Lower leg skin (tissue), 4 donors: ENCODE results near the gene P4HTM. TPM values are rescaled to one million over a fixed set of nuclear protein-coding genes. Genes with fewer than 3 reads are reported as not detected.

Experiments used
- DNase-seq, 2 donors: peaks; one replicate each; pipeline ENCODE4 v3.0.0-alpha.2; 2019; ENCODE audit warnings: low spot score in 2 of 2
- H3K4me3 ChIP-seq: fragments of 200-600 bp; sonication (generic); 2 replicates; pipeline ENCODE4 v1.5.1; 2017; ENCODE audit warnings: mild to moderate bottlenecking, low read depth; ENCODE audit not compliant: poor library complexity, severe bottlenecking
- CTCF ChIP-seq, 3 donors: fragments of 450-650 bp; IDR thresholded peaks; one replicate each; pipeline ENCODE4 v1.5.1; 2016; ENCODE audit warnings: antibody characterized with exemption in 3 of 3, mild to moderate bottlenecking in 3 of 3, moderate library complexity in 2 of 3
- POLR2A ChIP-seq, 2 donors: fragments of 450-650 bp; IDR thresholded peaks; one replicate each; pipeline ENCODE4 v1.6.1; 2016 to 2017; ENCODE audit warnings: antibody characterized with exemption in 2 of 2, mild to moderate bottlenecking in 1 of 2, moderate library complexity in 1 of 2
- WGBS, 2 donors: methylation state at CpG; one replicate each; pipeline ENCODE4 v1.1.5; 2018; 5-methylcytosine and 5-hydroxymethylcytosine counted together
- intact Hi-C: fragments of 100-400 bp; cut with DNase I; formaldehyde crosslinking; loops from one replicate; pipeline ENCODE4 v1.15.0; 2023; ENCODE audit warnings: low total_unique reads
- total RNA-seq, 4 donors: library from RNA; depleted of rRNA; stranded (reverse); fragments of >200 nt; gene quantifications; one replicate each; pipeline ENCODE4 v1.1.0, GENCODE V29; 2016

The P4HTM gene
- total RNA-seq, 4 donors from 2014 or later: 23.4 to 41.9 (median 36.0) TPM

GRCh38 chr3:49019941-49020329, 29.9 kb downstream of the P4HTM start:
- 37 to 40% methylated on average over 12 of the region's 12 CpGs for WGBS, 2 donors
- TF ChIP-seq CTCF (IDR thresholded peaks at IDR 0.05) (no peak), POLR2A (IDR thresholded peaks at IDR 0.05) (no peak)
- intact Hi-C loops: no loop called here
- H3K4me3 ChIP-seq: no peak overlapping the region
- DNase-seq: no peak

GRCh38 chr3:49020330-49021212, 30.5 kb downstream of the P4HTM start:
- peak in 1 of 2 donors; percentile 94 for DNase-seq
- no peak for TF ChIP-seq POLR2A (IDR thresholded peaks at IDR 0.05)
- TF ChIP-seq CTCF (IDR thresholded peaks at IDR 0.05): no peak
- intact Hi-C loops: no loop called here
- H3K4me3 ChIP-seq: peak overlapping the region; percentile 55
- WGBS, 2 donors: 3 to 6% methylated on average over 25 to 30 of the region's 51 CpGs

- WGBS, 2 donors: 2% methylated on average over 23 to 30 of the region's 60 CpGs
- peak in 1 of 2 donors; percentile 89 for TF ChIP-seq POLR2A (IDR thresholded peaks at IDR 0.05)
- no peak for TF ChIP-seq CTCF (IDR thresholded peaks at IDR 0.05)
- intact Hi-C loops: no loop called here
- DNase-seq: peak; percentile 99 to 100
- peak overlapping the region; percentile 87 for H3K4me3 ChIP-seq
Measured at GRCh38 chr3:49021213-49021812, 31.3 kb downstream of the P4HTM start.

GRCh38 chr3:49021813-49022687, 32.0 kb downstream of the P4HTM start, which contains the start of gene NDUFAF3:
TSS of gene NDUFAF3 (plus strand) at chr3:49022121. CDS start at chr3:49022145, 24 bp downstream.
- intact Hi-C loops: no loop called here
- 0 to 1% methylated on average over 3 to 32 of the region's 83 CpGs for WGBS, 2 donors
- H3K4me3 ChIP-seq: peak within 1 kb of the TSS; percentile 87
- DNase-seq: peak; percentile 89 to 98
- TF ChIP-seq POLR2A (IDR thresholded peaks at IDR 0.05) (peak in 1 of 2 donors; percentile 81), CTCF (IDR thresholded peaks at IDR 0.05) (peak in 1 of 3 donors; percentile 87)

- DNase-seq: peak in 1 of 2 donors; percentile 83
- peak overlapping the region; percentile 87 for H3K4me3 ChIP-seq
- TF ChIP-seq CTCF (IDR thresholded peaks at IDR 0.05) (no peak), POLR2A (IDR thresholded peaks at IDR 0.05) (no peak)
- intact Hi-C loops: no loop called here
- 18 to 21% methylated on average over 9 to 12 of the region's 12 CpGs for WGBS, 2 donors
Measured at GRCh38 chr3:49022688-49023171, 32.7 kb downstream of the P4HTM start.
